GM19468 (cell line): ENCODE results near the gene ADRA2C.

Source experiments
- ATAC-seq: cut with Tn5 transposase; IDR thresholded peaks from one replicate; pipeline ENCODE4 v1.9.1; 2021; ENCODE audit warnings: mild to moderate bottlenecking, moderate library complexity, moderate number of reproducible peaks; ENCODE audit not compliant: unreplicated experiment; ENCODE audit errors: extremely low read depth

Gene ADRA2C

DNA sequence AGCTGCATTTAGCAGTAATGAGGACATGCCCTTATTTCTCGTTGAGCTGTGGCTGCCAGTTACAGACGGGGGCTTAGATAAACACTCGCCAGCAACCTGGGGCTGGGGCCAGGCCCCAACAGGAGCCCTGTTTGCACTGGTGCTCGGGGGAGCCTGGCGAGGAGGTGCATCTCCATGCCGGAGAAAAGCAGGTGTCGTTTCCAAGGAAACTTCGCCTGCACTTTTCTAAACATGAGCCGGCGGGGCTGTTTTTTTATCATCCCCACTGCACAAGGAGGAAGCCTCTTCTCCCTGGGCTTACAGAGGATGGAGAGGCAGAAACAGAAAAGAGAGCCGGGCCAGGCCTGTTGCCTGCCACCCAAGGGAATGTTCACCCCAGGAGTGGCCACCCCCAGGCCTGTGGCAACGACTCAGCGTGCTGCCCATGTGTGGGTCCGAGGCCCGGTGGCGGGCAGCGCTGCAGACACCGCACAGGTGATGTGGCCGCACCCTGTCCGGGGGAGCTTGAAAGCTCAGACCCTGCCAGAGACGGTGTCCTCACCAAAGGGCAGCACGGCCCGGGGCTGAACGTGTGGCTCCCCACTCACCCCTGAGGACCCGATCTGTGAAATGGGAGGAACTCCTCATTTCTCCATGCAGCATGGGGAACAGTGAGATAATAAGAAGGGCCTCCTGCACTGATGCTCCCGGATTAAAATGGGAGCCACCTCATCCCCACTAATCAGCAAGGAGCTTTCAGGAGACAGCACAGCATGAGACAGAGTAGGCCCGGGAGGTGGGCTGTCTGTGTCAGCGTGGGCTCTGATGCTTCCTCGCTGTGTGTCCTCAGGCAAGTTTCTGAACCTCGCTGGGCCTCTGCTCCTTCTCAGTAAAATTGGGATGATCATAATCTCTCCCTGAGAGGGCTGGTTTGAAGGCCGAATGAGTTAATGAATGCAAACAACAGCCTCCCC is 33.8 kb upstream of the ADRA2C start:
- ATAC-seq, result no peak

GRCh38 chr4:3733195-3733594 is 33.0 kb upstream of the ADRA2C start:
- no peak for ATAC-seq

DNA sequence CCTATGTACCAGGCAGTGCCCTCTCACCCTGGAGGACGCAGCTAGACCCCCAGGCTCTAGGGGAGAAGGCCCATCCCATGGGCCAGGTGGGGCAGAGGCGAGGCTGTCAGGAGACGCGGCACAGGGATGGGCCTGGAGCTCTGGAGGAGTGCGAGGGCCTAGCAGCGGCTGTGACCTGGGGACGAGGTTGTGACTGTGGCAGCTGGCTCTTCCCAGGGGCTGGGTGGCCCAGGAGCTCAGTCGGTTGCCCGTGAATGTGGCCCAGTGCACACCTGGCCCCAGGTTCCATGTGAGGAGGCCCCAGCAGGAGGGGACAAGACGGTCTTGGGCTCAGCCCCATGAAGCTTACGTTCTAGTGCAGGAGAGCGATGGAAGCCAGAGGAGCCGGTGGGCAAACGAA is 31.0 kb upstream of the ADRA2C start:
- no peak for ATAC-seq

DNA sequence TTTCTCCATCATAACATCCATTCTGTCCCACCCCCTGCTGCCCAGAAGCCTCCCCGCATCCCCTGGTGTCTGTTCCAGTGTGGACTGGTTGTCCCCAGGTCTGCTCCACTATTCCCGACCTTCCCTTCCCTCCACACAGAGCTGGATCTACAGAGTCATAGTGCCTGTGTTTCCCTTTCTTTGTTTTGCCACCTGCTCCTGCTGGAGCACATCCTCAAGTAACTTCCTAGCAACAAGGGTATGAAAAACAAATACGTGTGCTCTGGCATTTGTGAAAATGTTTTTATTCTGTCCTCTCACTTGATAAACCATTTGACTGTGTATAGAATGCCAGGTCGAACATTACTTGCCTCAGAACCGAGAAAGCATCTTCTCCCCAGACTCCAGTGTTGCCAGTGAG is 29.9 kb upstream of the ADRA2C start:
- ATAC-seq, result no peak

- ATAC-seq, result no peak
Observed at GRCh38 chr4:3736806-3737205, 29.4 kb upstream of the ADRA2C start.

DNA sequence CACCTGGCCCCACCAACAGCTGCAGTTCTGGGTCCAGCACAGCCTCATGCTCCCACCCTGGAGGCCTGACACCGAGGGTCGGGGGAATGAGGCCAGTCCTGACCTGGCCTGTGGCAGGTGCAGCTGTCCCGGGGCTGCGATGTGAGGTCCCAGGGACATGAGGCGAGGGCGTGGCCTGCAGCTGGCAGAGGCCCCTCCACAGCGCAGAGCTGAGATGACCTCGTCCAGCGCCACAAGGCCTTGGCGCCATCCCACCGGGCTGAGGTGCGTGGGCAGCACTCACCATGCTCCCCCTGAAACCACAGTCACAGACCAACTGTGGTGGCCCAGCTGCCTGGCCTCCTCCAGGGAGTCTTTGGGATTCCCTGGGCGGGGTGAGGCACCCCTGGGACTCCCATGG is 26.6 kb upstream of the ADRA2C start:
- no peak for ATAC-seq

DNA sequence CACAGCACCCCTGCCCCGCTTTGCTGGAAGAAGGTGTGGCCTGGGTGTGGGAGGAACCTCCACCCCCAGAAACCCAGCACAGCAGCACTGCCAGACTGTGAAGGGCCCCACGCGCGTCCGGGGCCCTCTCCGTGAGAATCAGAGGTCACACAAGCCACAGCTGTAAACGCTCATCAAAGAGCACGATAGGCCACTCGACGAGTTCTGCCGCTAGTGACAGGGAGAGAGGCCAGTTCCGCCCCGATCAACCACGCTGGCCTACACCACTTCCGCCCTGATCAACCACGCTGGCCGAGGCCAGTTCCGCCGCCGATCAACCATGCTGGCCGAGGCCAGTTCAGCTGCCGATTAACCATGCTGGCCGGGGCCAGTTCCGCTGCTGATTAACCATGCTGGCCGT is 25.9 kb upstream of the ADRA2C start:
- no peak for ATAC-seq

GRCh38 chr4:3741217-3742011 is 24.8 kb upstream of the ADRA2C start:
- ATAC-seq, result no peak

- no peak for ATAC-seq
Observed at GRCh38 chr4:3742610-3743009, 23.6 kb upstream of the ADRA2C start.

DNA sequence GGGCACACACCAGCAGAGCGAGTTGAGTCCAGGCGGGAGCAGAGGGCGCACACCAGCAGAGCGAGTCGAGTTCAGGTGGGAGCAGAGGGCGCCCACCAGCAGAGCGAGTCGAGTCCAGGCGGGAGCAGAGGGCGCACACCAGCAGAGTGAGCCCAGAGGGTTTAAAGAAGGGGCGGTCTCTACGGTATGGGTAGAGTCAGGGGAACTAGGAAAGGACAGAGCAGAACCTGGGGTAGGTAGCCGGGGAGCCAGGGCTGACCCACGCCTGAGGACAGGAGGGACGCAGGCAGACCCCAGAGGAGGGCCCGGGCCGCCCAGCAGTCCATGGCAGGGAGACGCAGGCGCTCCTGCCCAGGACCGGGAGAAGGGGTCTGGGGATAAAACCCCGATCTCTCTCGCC is 22.0 kb upstream of the ADRA2C start:
- no peak for ATAC-seq

GRCh38 chr4:3744901-3745300 is 21.3 kb upstream of the ADRA2C start:
- no peak for ATAC-seq

DNA sequence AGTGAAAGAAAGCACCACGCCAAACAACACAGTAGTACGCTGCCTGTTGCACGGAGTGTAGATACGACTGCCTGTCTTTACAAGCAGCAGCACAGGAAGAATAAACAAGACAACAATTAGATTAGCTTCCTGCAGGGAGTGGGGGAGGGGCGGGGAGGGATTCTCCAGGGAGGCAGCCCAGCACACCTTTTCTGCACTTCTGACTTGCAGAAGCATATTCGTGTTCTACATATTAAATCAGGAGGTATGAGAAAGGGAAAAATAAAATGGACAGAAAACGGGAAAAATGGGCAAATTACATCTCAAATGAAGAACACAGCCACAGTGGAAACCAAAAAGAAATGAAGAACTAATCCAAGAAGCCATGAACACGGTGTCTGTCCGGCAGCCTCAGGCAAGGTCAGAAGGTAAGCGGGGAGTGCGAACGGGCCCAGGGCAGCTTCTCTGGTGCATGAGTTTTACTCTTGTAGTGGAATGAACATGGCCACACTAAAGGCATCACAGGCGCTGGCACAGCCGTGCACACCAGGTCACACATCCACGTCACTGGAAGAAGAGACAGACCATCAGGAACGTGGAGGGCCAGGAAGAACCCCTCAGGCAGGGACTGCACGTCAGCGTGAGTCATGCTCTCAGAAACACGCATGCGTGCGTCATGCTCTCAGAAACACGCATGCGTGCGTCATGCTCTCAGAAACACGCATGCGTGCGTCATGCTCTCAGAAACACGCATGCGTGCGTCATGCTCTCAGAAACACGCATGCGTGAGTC is 20.1 kb upstream of the ADRA2C start:
- ATAC-seq, result no peak

DNA sequence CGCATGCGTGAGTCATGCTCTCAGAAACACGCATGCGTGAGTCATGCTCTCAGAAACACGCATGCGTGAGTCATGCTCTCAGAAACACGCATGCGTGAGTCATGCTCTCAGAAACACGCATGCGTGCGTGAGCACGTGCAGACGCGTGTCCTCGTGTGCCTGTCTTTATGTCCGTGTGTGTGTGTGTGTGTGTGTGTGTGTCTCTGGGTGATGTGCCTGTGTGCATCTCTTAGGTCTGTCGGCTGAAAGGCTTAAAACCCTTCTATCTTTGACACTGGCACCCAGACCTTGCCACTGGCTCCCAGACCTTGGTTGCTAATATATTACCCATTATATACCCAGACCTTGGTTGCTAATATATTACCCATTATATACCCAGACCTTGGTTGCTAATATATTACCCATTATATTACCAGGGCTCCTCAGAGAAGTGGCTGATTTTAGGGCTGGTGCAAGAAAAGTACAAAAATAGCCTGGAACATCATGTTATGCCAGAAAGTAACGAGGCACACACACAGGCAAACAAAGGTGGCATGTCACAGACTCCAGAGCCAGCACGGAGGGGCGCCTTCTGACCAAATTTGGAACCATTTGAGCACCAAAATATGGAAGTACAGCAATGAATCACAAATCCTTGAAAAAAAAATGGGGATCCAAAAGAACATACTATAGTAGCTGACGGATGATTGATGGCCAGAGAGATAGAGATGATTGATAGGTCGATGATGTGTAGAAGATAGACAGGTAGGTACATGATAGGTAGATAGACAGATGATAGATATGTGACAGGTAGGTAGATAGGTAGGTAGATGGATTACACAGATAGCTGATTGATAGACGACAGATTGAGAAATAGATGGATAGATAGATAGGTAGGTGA is 19.2 kb upstream of the ADRA2C start:
- ATAC-seq, result no peak

DNA sequence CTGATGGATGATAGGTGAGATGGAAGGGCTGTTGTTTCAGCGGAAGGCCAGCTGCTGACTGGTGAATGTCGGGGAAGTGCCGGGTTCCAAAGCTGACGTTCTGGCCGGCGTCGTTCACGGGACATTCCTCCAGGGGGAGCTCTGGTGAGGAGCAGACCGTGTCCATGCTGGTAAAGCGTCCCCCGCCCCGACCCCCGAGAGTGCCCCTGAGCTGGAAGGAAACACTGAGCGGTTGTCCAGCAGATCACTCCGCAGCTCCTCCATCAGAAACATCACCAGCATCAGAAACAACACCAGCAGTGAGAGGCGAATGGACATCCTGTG is 18.6 kb upstream of the ADRA2C start:
- ATAC-seq, result no peak

GRCh38 chr4:3748136-3748898 is 17.9 kb upstream of the ADRA2C start:
- ATAC-seq, result no peak

- ATAC-seq, result no peak
Observed at GRCh38 chr4:3749081-3749480, 17.1 kb upstream of the ADRA2C start.

DNA sequence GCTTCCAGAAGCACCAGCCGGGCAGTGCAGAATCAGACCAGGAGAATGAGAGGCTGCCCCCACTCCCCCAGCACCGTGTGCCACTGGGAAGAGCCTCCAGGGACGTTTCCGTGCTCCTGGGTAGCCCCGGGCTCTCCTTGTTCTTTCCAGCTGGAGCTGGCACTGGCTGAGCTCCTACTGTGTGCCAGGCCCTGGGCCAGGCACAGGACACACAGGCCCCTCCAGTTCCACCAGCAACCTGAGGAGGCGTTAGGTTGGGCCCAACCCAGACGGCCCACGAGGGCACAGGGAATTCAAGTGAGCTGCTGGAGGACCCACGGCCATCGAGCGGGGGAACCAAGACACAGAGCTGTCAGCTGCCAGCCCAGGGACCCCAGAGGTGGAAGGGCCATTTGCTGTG is 15.9 kb upstream of the ADRA2C start:
- ATAC-seq, result no peak

DNA sequence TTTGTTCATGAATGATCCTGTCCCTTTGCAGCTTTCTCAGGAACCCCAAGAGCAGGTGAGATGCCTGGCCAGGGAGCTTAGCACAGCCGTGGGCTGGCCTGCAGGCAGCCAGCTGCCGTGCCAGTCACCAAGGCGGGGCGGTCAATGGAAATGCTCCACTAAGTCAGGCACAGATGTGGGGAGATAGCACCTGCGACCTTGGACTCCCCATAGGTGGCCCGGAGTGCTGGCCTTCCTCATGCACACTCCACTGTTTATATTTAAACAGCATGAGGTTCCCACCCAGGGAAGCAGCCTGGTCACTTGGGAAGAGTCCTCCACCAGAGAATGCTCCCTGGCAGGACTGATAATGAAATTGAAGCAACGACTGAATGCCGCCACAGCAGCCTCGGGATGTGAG is 14.2 kb upstream of the ADRA2C start:
- no peak for ATAC-seq

GRCh38 chr4:3753726-3754412 is 12.3 kb upstream of the ADRA2C start:
- ATAC-seq, result no peak
